B cell (primary cell): Measurements from ENCODE around the gene NOXA1. TPM values are rescaled to one million over a fixed set of nuclear protein-coding genes. Genes with fewer than 3 reads are reported as not detected.

Source experiments
- ATAC-seq: fragments of 200-7000 bp; cut with Tn5 transposase; one replicate; pipeline ENCODE4 v1.10.0; 2021; ENCODE audit warnings: low read depth, mild to moderate bottlenecking, moderate number of reproducible peaks, moderate library complexity
- CTCF ChIA-PET: fragments of 350-600 bp; sonication (Branson Sonifier 250); formaldehyde crosslinking; loops from one replicate; lab custom pipeline; 2021; ENCODE audit warnings: antibody characterized with exemption, inconsistent platforms; lab: Charles Lee
- POLR2A ChIA-PET: fragments of 350-600 bp; sonication (Branson Sonifier 250); formaldehyde crosslinking; loops from one replicate; lab custom pipeline; 2021; ENCODE audit warnings: antibody characterized with exemption; lab: Charles Lee
- DNase-seq: peaks from one replicate; pipeline ENCODE4 v3.0.0; 2013
- H2AFZ ChIP-seq: 2 replicates; pipeline ENCODE4 v1.6.1; 2012; ENCODE audit warnings: mild to moderate bottlenecking, low read depth, low read length; ENCODE audit not compliant: insufficient read depth, poor library complexity, severe bottlenecking
- H3K27ac ChIP-seq, 2 donors: 1 replicate in 1 of 2; 2 replicates in 1 of 2; pipeline ENCODE4 v1.5.1; 2012 to 2013; ENCODE audit warnings: low read length in 2 of 2, mild to moderate bottlenecking in 2 of 2, moderate library complexity in 1 of 2
- H3K27me3 ChIP-seq, 4 experiments: fragments of 200-600 bp in 1 of 4; sonication (generic) in 1 of 4; replicated peaks in 1 of 4; 1 replicate in 2 of 4; 2 replicates in 2 of 4; pipeline versions ENCODE4 v1.6.1 to v1.7.0; 2013 to 2016; ENCODE audit warnings: low read length in 3 of 4, mild to moderate bottlenecking in 2 of 4, mixed read lengths in 1 of 4, moderate library complexity in 1 of 4; ENCODE audit not compliant: insufficient read depth in 4 of 4, control insufficient read depth in 3 of 4; ENCODE audit errors: control extremely low read depth in 1 of 4
- H3K36me3 ChIP-seq, 2 experiments: replicated peaks in 1 of 2; 1 replicate in 1 of 2; 2 replicates in 1 of 2; pipeline versions ENCODE4 v1.6.1 to v1.7.1; 2013; ENCODE audit warnings: low read length in 1 of 2; ENCODE audit not compliant: insufficient read depth in 2 of 2, control insufficient read depth in 1 of 2; ENCODE audit errors: control extremely low read depth in 1 of 2, extremely low read depth in 1 of 2
- H3K4me1 ChIP-seq, 2 donors: fragments of 200-600 bp in 1 of 2; sonication (generic) in 1 of 2; 1 replicate in 1 of 2; 2 replicates in 1 of 2; pipeline versions ENCODE4 v1.5.1 to v1.6.1; 2013 to 2017; ENCODE audit warnings: low read length in 2 of 2; ENCODE audit not compliant: control insufficient read depth in 2 of 2, insufficient read depth in 2 of 2
- H3K4me2 ChIP-seq: replicated peaks from 2 replicates; pipeline ENCODE3; 2012; ENCODE audit warnings: mild to moderate bottlenecking, low read depth, low read length; ENCODE audit not compliant: poor library complexity, severe bottlenecking
- H3K4me3 ChIP-seq, 5 experiments: fragments of 200-600 bp in 1 of 5; sonication (generic) in 1 of 5; 1 replicate in 3 of 5; 2 replicates in 2 of 5; pipeline versions ENCODE4 v1.5.1 to v1.7.0; 2011 to 2016; ENCODE audit warnings: low read length in 4 of 5, mild to moderate bottlenecking in 4 of 5, low read depth in 2 of 5, control low read depth in 1 of 5, moderate library complexity in 1 of 5; ENCODE audit not compliant: insufficient read depth in 1 of 5; ENCODE audit errors: control extremely low read depth in 1 of 5, extremely low read depth in 1 of 5
- H3K79me2 ChIP-seq: fragments of 200-600 bp; sonication (generic); one replicate; pipeline ENCODE4 v1.6.0; 2016; ENCODE audit warnings: low read length; ENCODE audit not compliant: control insufficient read depth, insufficient read depth
- H3K9ac ChIP-seq: fragments of 200-600 bp; sonication (generic); 2 replicates; pipeline ENCODE4 v1.6.1; 2017; ENCODE audit warnings: mild to moderate bottlenecking, low read length, moderate library complexity
- H3K9me3 ChIP-seq, 3 donors: one replicate each; pipeline versions ENCODE4 v1.6.1 to v1.7.1; 2013; ENCODE audit warnings: low read length in 2 of 3; ENCODE audit not compliant: control insufficient read depth in 2 of 3, insufficient read depth in 1 of 3; ENCODE audit errors: control extremely low read depth in 1 of 3
- H4K20me1 ChIP-seq: 2 replicates; pipeline ENCODE4 v1.6.0; 2012; ENCODE audit warnings: mild to moderate bottlenecking, low read length; ENCODE audit not compliant: insufficient read depth, control insufficient read depth, poor library complexity, severe bottlenecking
- H3K27ac Mint-ChIP-seq: one replicate; pipeline ENCODE4 v1.8.0; 2021; ENCODE audit warnings: mixed read lengths
- H3K27me3 Mint-ChIP-seq: one replicate; pipeline ENCODE4 v1.8.0; 2021; ENCODE audit warnings: mixed read lengths
- H3K4me1 Mint-ChIP-seq: one replicate; pipeline ENCODE4 v1.8.0; 2021; ENCODE audit warnings: mixed read lengths
- H3K4me3 Mint-ChIP-seq: one replicate; pipeline ENCODE4 v1.8.0; 2021; ENCODE audit warnings: mixed read lengths
- H3K9me3 Mint-ChIP-seq: one replicate; pipeline ENCODE4 v1.8.0; 2022; ENCODE audit warnings: mixed read lengths; ENCODE audit not compliant: insufficient read depth
- CTCF ChIP-seq: fragments of 200-600 bp; IDR thresholded peaks from one replicate; pipeline ENCODE4 v1.8.0; 2022; ENCODE audit warnings: antibody characterized with exemption, mild to moderate bottlenecking
- EZH2 ChIP-seq: IDR thresholded peaks from 2 replicates; pipeline ENCODE4 v1.6.1; 2012; ENCODE audit warnings: borderline replicate concordance, low read depth, mild to moderate bottlenecking, moderate library complexity, low read length; ENCODE audit not compliant: insufficient read depth, poor library complexity, severe bottlenecking
- WGBS: methylation state at CpG from one replicate; pipeline ENCODE4 v1.1.5; 2013; ENCODE audit warnings: missing lambda C conversion rate; ENCODE audit not compliant: insufficient coverage; 5-methylcytosine and 5-hydroxymethylcytosine counted together
- intact Hi-C: fragments of 100-400 bp; cut with micrococcal nuclease; formaldehyde crosslinking; loops from one replicate; pipeline ENCODE4 v1.10.0; 2022
- polyA plus RNA-seq: library from polyadenylated mRNA; depleted of rRNA; stranded (reverse); fragments of >200 nt; gene quantifications from 2 replicates; pipeline ENCODE4 v1.2.3, GENCODE V29; 2012
- total RNA-seq, 2 donors: library from RNA; stranded (reverse); fragments of 120-200 nt in 1 of 2; gene quantifications; 1 replicate in 1 of 2; 2 replicates in 1 of 2; pipeline versions ENCODE4 v1.2.3 to v1.2.4, GENCODE V29; 2013 to 2022

The NOXA1 gene
- total and polyA plus RNA-seq, 2 donors (not counting 1 experiment from before 2014, with no cell fraction given), result 5.7 to 7.7 TPM

- Mint-ChIP-seq H3K4me1 (peaks cover 8% of the 10 kb centered on the region), H3K4me3 (no peak overlapping the region), H3K27ac (no peak overlapping the region), H3K9me3 (no peaks in the 10 kb centered on the region), H3K27me3 (no peaks in the 10 kb centered on the region)
- no peak for DNase-seq
- CTCF ChIA-PET, result no interaction called here
- Histone ChIP-seq H3K27me3 (no peaks in the 10 kb centered on the region), H3K4me3 (no peak overlapping the region), H3K27ac (no peak overlapping the region), H3K79me2 (peaks cover 2% of the 10 kb centered on the region), H3K9me3 (peaks cover 0 to 14% (median 0%) of the 10 kb centered on the region in 3 donors), H3K9ac (no peak overlapping the region), H4K20me1 (peaks cover 4% of the 10 kb centered on the region), H3K4me2 (no peak overlapping the region), H2AFZ (no peak overlapping the region), H3K4me1 (peaks cover 0 to 3% of the 10 kb centered on the region in 2 donors), H3K36me3 (peaks cover 0 to 4% of the 10 kb centered on the region in 2 experiments)
- POLR2A ChIA-PET, result no interaction called here
- ATAC-seq, result no peak
- intact Hi-C loops, result no loop called here
- TF ChIP-seq CTCF (no peak), EZH2 (no peak)
- 94% methylated on average over 22 of the region's 28 CpGs for WGBS
These were observed 29.7 kb upstream of the NOXA1 start for GRCh38 chr9:137393176-137394150.
